PC-3 (cell line): ENCODE results near the gene COX17. TPM values are rescaled to one million over a fixed set of nuclear protein-coding genes. Genes with fewer than 3 reads are reported as not detected.

Source experiments
- ATAC-seq: fragments of 200-7000 bp; cut with Tn5 transposase; 2 replicates; pipeline ENCODE4 v1.9.1; 2020; ENCODE audit warnings: mild to moderate bottlenecking, moderate library complexity
- BruUV-seq: library from RNA; stranded (reverse); fragments of 400-500 nt; replicated peaks from 2 replicates; lab custom pipeline; 2021; lab: Mats Ljungman, UMichigan
- CTCF ChIA-PET: fragments of 300-600 bp; sonication (Branson Sonifier 250); formaldehyde crosslinking; loops from one replicate; lab custom pipeline; 2022; ENCODE audit warnings: antibody characterized with exemption; lab: Charles Lee
- POLR2A ChIA-PET: fragments of 300-600 bp; sonication (Branson Sonifier 250); formaldehyde crosslinking; loops from one replicate; lab custom pipeline; 2022; ENCODE audit warnings: antibody characterized with exemption; ENCODE audit not compliant: unreplicated experiment; lab: Charles Lee
- DNase-seq: peaks from one replicate; pipeline ENCODE4 v3.0.0-alpha.2; 2015
- H2AFZ ChIP-seq: fragments of 300-600 bp; sonication (generic); 2 replicates; pipeline ENCODE4 v1.6.0; 2016; ENCODE audit warnings: antibody characterized with exemption, low read length
- H3F3A ChIP-seq: fragments of 300-600 bp; sonication (generic); one replicate; pipeline ENCODE4 v1.6.0; 2017; ENCODE audit warnings: antibody characterized with exemption, low read length, control low read depth, mild to moderate bottlenecking; ENCODE audit not compliant: unreplicated experiment
- H3K27ac ChIP-seq: fragments of 300-600 bp; sonication (generic); 2 replicates; pipeline ENCODE4 v1.5.1; 2016; ENCODE audit warnings: mild to moderate bottlenecking, low read length
- H3K27me3 ChIP-seq: fragments of 300-600 bp; sonication (generic); 2 replicates; pipeline ENCODE4 v1.6.1; 2016; ENCODE audit warnings: low read length, mixed read lengths
- H3K36me3 ChIP-seq: fragments of 300-600 bp; sonication (generic); 2 replicates; pipeline ENCODE4 v1.6.1; 2016; ENCODE audit warnings: low read depth, mixed run types, low read length, mixed read lengths
- H3K4me1 ChIP-seq: fragments of 300-600 bp; sonication (generic); 2 replicates; pipeline ENCODE4 v1.5.1; 2016; ENCODE audit warnings: low read length; ENCODE audit not compliant: insufficient read depth
- H3K4me2 ChIP-seq: fragments of 300-600 bp; sonication (generic); 2 replicates; pipeline ENCODE4 v1.6.0; 2016; ENCODE audit warnings: low read length
- H3K4me3 ChIP-seq: fragments of 300-600 bp; sonication (generic); 2 replicates; pipeline ENCODE4 v1.5.1; 2016; ENCODE audit warnings: mild to moderate bottlenecking, low read length, mixed read lengths
- H3K79me2 ChIP-seq: fragments of 300-600 bp; sonication (generic); 2 replicates; pipeline ENCODE4 v1.6.1; 2017; ENCODE audit warnings: low read length, mixed read lengths
- H3K9ac ChIP-seq: fragments of 300-600 bp; sonication (generic); 2 replicates; pipeline ENCODE4 v1.6.0; 2016; ENCODE audit warnings: mild to moderate bottlenecking, low read length
- H3K9me2 ChIP-seq: fragments of 300-600 bp; sonication (generic); replicated peaks from 2 replicates; pipeline ENCODE4 v1.6.1; 2016; ENCODE audit warnings: mixed run types, low read length, mixed read lengths
- H3K9me3 ChIP-seq: fragments of 300-600 bp; sonication (generic); 2 replicates; pipeline ENCODE4 v1.6.1; 2016; ENCODE audit warnings: low read length, mixed read lengths
- H4K20me1 ChIP-seq: fragments of 300-600 bp; sonication (generic); 2 replicates; pipeline ENCODE4 v1.6.1; 2016; ENCODE audit warnings: low read length, mixed read lengths
- EZH2 ChIP-seq: fragments of 300-600 bp; sonication (generic); IDR thresholded peaks from one replicate; pipeline ENCODE4 v1.6.1; 2017; ENCODE audit warnings: antibody characterized with exemption, mild to moderate bottlenecking, low read length; ENCODE audit not compliant: unreplicated experiment
- EZH2phosphoT487 ChIP-seq: fragments of 300-600 bp; sonication (generic); IDR thresholded peaks from 2 replicates; pipeline ENCODE4 v1.6.1; 2018; ENCODE audit warnings: mild to moderate bottlenecking, antibody characterized with exemption, low read length, borderline replicate concordance
- intact Hi-C: fragments of 100-400 bp; cut with micrococcal nuclease; formaldehyde crosslinking; loops from 2 replicates; pipeline ENCODE4 v1.9.0; 2023
- total RNA-seq: library from RNA; depleted of rRNA; stranded (reverse); fragments of >200 nt; gene quantifications from 2 replicates; pipeline ENCODE4 v1.2.3, GENCODE V29; 2014
- TF ChIP-seq, protein P1 (sequence below): fragments of 300-600 bp; sonication (generic); conservative IDR thresholded peaks from 2 replicates; pipeline ENCODE4 v1.5.1; 2017; ENCODE audit warnings: antibody characterized with exemption, low read depth, mild to moderate bottlenecking, low read length

Gene COX17
- total RNA-seq, 1 experiment from 2014 or later = 159 TPM

DNA sequence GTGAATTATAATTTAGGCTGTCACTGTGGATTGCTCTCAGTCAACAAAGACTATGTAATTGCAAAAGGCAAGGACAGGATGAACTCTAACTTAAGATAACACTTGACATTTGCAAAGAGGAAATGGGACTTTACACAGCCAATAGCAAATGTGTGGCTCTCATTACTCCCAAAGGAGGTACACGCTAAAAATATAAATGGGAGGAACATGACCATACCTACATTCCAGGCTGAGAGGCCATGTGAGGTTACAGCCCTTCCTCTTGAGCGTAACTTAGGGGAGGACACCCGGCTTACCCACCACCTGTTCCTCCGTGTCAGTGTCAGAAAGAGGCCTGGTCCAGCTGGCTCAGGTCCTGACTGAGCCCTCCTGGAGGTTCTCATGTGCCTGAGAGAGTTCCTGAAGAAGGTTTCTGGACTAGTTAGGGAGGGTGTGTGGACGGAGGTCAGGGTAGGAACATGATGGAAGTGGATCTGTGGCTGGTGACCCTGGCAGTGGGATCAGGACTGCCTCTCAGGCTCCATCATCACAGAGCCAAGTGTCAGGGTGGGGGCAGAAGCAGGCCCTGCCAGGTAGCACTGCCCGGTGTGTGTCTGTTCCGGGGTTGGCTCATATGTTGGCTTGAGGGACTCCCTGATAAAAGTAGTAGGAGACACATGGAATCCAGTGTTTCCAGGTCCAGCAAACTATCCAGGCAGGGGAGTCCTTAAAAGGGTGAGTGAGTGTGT lies 24.7 kb downstream of the COX17 start:
- ATAC-seq (no peak), DNase-seq (no peak)
- H3K9me3 ChIP-seq = no peaks in the 10 kb centered on the region
- no peak overlapping the region for H3K9ac ChIP-seq
- intact Hi-C loops = no loop called here
- ChIA-PET CTCF (no interaction called here), POLR2A (interaction anchor here (0.6 kb wide), 1 partner anchor 443 kb away, joined by 4 read pairs; no protein-coding TSS in a partner anchor)
- no peaks in the 10 kb centered on the region; the same call in 1 of the 2 replicates for H3K9me2 ChIP-seq
- no peak overlapping the region for H2AFZ ChIP-seq
- BruUV-seq = no TSS peak
- H3K79me2 ChIP-seq = no peaks in the 10 kb centered on the region
- no peaks in the 10 kb centered on the region for H3K4me1 ChIP-seq
- no peaks in the 10 kb centered on the region for H3F3A ChIP-seq
- H3K4me3 ChIP-seq = no peak overlapping the region
- H3K36me3 ChIP-seq = no peaks in the 10 kb centered on the region
- TF ChIP-seq EZH2 (no peak), EZH2phosphoT487 (no peak)
- TF ChIP-seq, protein P1, sequence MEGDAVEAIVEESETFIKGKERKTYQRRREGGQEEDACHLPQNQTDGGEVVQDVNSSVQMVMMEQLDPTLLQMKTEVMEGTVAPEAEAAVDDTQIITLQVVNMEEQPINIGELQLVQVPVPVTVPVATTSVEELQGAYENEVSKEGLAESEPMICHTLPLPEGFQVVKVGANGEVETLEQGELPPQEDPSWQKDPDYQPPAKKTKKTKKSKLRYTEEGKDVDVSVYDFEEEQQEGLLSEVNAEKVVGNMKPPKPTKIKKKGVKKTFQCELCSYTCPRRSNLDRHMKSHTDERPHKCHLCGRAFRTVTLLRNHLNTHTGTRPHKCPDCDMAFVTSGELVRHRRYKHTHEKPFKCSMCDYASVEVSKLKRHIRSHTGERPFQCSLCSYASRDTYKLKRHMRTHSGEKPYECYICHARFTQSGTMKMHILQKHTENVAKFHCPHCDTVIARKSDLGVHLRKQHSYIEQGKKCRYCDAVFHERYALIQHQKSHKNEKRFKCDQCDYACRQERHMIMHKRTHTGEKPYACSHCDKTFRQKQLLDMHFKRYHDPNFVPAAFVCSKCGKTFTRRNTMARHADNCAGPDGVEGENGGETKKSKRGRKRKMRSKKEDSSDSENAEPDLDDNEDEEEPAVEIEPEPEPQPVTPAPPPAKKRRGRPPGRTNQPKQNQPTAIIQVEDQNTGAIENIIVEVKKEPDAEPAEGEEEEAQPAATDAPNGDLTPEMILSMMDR = no peak
- H3K27ac ChIP-seq = no peak overlapping the region
- no peaks in the 10 kb centered on the region for H4K20me1 ChIP-seq
- H3K4me2 ChIP-seq = no peak overlapping the region
- no peaks in the 10 kb centered on the region for H3K27me3 ChIP-seq

DNA sequence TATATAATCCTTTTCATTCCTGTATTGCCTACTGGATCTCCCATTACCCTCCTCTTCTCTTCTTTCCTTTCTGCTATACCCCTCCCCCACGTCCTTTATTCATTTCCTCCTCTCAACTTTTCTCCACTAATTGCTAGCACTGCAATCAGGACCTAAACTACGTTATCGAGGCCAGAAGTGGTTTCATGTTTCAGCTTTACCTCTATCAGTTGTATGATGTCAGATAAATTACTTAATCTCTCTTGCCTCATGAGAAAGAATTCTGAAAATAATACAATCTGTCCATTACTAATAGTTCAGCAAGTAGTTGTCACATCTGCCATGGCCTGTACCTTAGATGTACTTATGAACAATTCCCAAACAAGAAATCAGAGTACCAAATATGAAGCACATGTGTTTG lies 27.4 kb downstream of the COX17 start:
- BruUV-seq = no TSS peak
- Histone ChIP-seq H3K27me3 (no peaks in the 10 kb centered on the region), H3K27ac (no peak overlapping the region), H3K36me3 (no peaks in the 10 kb centered on the region), H3K4me2 (no peak overlapping the region), H3K9me3 (no peaks in the 10 kb centered on the region), H3K9me2 (no peaks in the 10 kb centered on the region), H4K20me1 (no peaks in the 10 kb centered on the region), H3F3A (no peaks in the 10 kb centered on the region), H3K79me2 (no peaks in the 10 kb centered on the region), H2AFZ (no peak overlapping the region), H3K4me1 (no peaks in the 10 kb centered on the region), H3K9ac (no peak overlapping the region), H3K4me3 (no peak overlapping the region)
- intact Hi-C loops = no loop called here
- ATAC-seq = no peak
- POLR2A ChIA-PET = no interaction called here
- DNase-seq = no peak
- TF ChIP-seq EZH2phosphoT487 (no peak), EZH2 (no peak)
- TF ChIP-seq, protein P1 = no peak
- CTCF ChIA-PET = no interaction called here

DNA sequence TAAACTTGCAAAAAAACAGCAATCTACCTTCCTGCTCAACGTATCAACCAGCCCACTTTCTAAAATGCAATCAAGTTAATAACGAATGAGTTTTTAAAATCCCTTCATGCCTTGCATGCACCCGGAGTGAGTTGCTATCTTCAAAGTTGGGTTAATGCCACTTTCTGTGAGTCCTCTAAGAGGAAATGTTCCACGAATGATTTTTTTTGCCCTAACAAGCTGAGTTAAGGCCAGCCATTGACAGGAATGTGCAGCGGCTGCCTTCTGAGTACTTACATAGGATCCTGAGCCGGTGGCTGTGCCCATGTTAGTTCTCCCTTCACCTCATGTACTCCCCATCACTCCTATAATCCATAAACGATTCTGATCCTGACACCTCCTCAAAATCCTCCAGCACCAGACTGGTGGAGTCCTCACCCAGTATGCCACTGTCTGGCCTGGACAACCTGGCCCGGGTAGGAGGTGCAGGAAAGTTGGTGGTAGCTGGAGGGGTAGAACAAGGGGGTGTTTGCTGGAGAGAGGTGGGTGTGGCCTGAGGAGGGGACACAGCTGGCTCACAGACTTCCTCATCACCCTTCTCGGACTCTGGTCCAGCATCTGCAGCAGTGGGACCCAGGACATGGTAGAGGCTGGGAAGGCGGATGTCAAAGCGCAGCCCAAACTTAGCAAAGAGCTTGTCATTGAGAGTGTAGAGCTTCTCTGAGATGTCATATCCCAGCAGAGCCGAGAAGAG lies 29.2 kb downstream of the COX17 start:
- no TSS peak for BruUV-seq
- H3K27me3 ChIP-seq = no peaks in the 10 kb centered on the region
- no peak overlapping the region for H3K27ac ChIP-seq
- H3K4me3 ChIP-seq = no peak overlapping the region
- no peak overlapping the region for H3K4me2 ChIP-seq
- H3K36me3 ChIP-seq = no peaks in the 10 kb centered on the region
- POLR2A ChIA-PET = no interaction called here
- intact Hi-C loops = no loop called here
- H3K79me2 ChIP-seq = no peaks in the 10 kb centered on the region
- no peaks in the 10 kb centered on the region for H3K9me2 ChIP-seq
- CTCF ChIA-PET = no interaction called here
- ATAC-seq (no peak), DNase-seq (no peak)
- peaks cover 4% of the 10 kb centered on the region for H3F3A ChIP-seq
- H3K4me1 ChIP-seq = peaks cover 16% of the 10 kb centered on the region
- H2AFZ ChIP-seq = no peak overlapping the region
- H3K9ac ChIP-seq = no peak overlapping the region
- no peaks in the 10 kb centered on the region for H4K20me1 ChIP-seq
- H3K9me3 ChIP-seq = no peaks in the 10 kb centered on the region
- TF ChIP-seq EZH2phosphoT487 = no peak
- TF ChIP-seq EZH2 = no peak
- TF ChIP-seq, protein P1 = no peak
